ENCODE data around the gene WDR11.

Gene WDR11

DNA sequence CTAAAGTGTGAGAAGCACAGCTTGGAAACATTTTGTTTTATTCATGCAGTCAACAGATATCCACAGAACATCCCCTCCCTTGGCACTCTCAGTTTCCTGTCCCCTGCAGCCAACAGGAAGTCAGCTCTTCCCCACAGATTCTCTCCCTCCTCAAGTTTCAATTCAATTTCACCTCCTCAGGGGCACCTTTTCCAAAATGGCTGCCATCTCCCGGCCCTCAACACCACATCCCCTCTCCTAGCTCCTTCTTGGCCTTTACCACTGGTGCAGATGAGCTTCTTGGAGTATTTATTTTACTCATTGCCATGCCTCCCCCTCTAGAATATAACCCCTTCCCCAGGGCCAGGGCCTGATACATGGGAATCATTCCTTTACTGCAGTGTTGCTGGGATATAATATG lies 94.0 kb downstream of the WDR11 start:
- DNase-seq = no peak

DNA sequence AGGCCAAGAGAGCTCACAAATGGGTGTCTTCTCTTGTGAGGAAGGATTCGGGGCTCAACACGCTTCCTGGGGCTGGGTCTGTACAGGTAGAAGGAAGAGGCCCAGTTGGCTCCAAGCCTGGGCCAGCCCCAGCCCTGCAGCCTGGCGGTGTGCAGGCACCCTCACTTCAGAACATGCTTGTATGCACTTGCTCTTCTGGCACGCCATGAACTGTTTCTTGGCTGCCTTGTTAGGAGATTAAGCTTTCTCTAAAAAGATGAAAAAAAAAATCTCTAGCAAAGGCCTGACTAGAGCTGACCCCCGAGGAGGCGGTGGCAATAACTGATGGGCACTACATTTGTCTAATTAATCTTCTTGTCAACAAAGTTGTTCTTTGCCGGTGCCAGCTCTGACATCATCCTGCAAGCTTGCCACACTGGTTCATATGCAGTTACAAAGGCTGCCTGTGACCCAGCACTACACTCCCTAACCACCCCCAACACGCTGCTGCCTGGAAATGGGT lies 94.7 kb downstream of the WDR11 start:
- no peak for DNase-seq

DNA sequence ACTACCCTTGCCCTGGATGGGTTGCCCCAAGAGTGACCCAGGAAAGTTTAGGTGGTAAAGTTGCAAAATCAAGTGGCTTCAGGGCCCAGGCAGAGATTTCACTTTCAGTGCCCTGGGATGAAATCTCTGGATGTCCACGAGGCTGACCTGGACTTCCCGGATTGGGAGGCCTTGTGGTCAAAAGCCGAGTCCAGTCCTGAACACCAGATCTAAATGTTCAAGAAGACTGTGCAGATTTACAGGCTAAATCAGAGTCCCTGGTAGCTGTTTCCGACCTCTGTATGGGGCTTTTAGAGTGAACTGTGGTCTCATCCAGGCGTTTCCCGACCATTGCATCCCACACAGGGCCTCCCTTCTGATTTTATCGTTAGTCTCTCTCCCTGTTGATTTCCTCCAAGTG lies 95.3 kb downstream of the WDR11 start:
- no peak for DNase-seq

DNA sequence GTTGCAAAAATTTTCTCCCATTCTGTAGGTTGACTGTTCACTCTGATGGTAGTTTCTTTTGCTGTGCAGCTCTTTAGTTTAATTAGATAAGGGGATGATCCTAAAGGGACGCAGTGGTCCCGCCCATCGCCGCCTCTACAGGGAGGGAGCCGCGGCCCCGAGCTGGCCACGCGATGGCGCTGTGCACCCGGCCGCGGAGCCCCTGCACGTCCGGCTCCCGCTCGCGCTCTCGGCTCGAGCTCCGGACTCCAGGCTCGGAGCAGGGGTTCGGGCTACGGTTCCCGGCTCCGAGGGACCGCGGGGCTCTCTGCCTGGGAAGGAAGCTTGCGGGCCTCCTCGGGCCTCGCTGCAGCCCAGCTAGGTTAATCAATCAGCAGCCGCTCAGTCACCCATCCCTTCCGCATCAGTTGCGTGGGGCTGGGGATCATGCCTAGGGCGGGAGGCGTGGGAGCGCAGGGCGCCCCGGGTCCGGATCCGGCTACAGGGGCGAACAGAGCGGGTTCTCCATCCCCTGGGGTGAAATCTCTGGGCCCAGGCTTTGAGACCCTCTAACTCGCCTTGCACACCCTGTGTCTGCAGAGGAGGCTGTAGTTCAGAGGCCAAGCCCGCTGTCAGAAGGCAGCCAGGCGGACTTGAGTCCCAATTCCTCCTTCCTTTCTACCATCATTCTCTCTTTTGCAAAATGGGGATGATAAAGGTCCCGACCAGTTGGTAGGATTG lies 97.9 kb downstream of the WDR11 start:
- DNase-seq = no peak

DNA sequence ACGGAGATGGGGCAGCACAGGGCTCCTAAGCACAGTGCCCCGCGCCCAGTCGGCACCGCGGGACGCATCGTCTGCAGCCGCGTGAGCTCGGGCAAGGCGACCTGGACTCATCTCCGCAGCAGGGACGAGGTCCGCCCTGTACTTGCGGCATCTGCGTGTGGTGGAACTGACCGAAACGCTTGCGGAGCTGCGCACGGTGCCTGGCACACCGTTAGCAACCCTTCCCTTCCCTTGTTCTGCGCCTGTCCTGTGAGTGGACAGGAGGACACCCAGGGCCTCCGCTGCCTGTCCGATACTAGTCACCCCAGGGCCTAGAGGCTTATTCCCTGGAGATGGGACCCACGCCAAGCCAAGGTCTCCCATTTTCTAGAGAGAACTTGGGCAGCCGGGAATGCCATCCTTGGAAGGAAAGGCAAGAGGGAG lies 98.5 kb downstream of the WDR11 start:
- DNase-seq = no peak

DNA sequence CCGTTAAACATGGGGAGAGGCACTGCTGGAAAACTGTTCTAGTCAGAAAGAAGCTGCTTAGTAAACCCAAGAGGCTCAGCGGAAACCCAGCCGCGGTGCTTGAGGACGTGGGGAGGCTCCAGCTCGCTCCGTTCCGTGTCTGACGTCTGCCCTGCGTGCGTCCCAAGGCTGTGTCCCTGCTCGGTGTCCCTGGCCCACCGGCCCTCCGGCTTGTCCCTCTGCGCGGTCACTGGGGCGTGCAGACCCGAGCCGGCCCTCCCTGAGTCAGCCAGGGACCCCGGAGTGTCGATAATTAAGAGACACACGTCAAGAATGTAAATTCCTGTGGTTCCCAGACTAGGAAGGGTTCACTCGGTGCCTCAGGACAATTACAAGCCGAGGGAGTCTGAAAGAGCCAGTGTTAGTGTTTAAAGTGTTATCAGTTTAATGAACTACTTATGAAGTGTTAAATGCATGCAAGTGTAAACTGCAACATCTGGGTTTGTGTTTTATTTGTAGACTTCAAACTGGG lies 98.9 kb downstream of the WDR11 start:
- no peak for DNase-seq

DNA sequence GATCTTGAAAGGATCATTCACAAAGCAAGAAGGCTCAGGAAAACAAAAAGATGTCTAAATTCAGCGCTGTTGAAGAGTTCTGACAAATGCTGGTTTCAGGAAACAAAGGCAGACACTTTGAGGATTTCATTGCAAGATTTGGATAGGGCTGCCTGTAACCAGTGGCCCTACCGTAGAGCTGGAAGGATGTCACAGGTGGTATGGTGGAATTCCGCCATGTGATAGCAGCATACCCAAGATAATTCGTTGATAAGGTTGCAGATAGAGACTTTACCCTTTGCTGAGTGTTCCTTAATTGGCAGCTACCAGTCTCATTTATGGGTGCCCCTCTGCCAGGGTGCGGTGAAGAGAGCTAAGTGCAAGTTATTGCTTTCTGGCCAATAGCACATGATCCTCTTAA lies 100.1 kb downstream of the WDR11 start:
- no peak for DNase-seq

DNA sequence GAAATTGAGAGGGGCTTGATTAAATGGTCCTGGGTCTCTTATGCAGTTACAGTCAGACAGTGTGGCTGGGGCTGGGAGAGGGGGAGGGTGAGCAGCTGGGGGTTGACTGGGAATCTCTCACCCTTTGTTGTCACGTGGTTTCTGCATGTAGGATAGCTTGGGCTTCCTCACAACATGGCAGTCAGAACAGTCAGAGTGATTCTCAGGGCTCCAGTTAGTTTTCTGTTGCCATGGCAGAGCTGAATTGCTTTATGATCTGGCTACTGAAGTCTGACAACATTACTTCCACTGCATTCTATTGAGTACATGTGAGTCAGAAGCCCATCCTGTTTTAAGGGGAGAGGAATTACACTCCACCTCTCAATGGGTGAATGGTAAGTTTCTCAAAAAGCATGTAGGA lies 102.7 kb downstream of the WDR11 start:
- no peak for DNase-seq

Data from NCI-H774 (cell line).